ENCODE results near the gene TBC1D8.

The TBC1D8 gene

GRCh38 chr2:100960688-100961087 is 190.5 kb downstream of the TBC1D8 start:
- CTCF ChIA-PET = no interaction called here
- POLR2A ChIA-PET (ENCODE audit: low non-redundant PET) = no interaction called here
- no peak for DNase-seq (ENCODE audit: low spot score)
- TF ChIP-seq CTCF (conservative IDR thresholded peaks at IDR 0.05; ENCODE audit: low read depth) = no peak
- H3K27ac ChIP-seq = no peak overlapping the region

GRCh38 chr2:100959225-100959880 is 191.8 kb downstream of the TBC1D8 start:
- CTCF ChIA-PET = interaction anchor here (0.8 to 0.9 kb wide), 2 partner anchors 27 to 230 kb away, joined by 3 read pairs; no protein-coding TSS in a partner anchor
- TF ChIP-seq CTCF (conservative IDR thresholded peaks at IDR 0.05; ENCODE audit: low read depth) = no peak
- POLR2A ChIA-PET (ENCODE audit: low non-redundant PET) = no interaction called here
- no peak for DNase-seq (ENCODE audit: low spot score)
- no peak overlapping the region for H3K27ac ChIP-seq

GRCh38 chr2:100957996-100958653 is 193.1 kb downstream of the TBC1D8 start:
- ChIA-PET CTCF (interaction anchor here (0.6 to 0.7 kb wide), 2 partner anchors 183 to 624 kb away, joined by 3 read pairs; no protein-coding TSS in a partner anchor), POLR2A (ENCODE audit: low non-redundant PET) (interaction anchor here (0.6 kb wide), 1 partner anchor 45 kb away, joined by 8 read pairs; no protein-coding TSS in a partner anchor)
- no peak for DNase-seq (ENCODE audit: low spot score)
- TF ChIP-seq CTCF (conservative IDR thresholded peaks at IDR 0.05; ENCODE audit: low read depth) = no peak
- H3K27ac ChIP-seq = no peak overlapping the region
